CD4-positive, alpha-beta T cell treated with Interferon gamma for 1 hour (primary cell): Measurements from ENCODE around the gene CD200R1L.
A peak's percentile ranks its signal among the peaks of the same experiment; 100 is the strongest.

Experiments used
- DNase-seq: peaks from one replicate; pipeline ENCODE4 v3.0.0-alpha.2; 2020

The CD200R1L gene

GRCh38 chr3:112786002-112786590 is 60.6 kb downstream of the CD200R1L start:
- DNase-seq: no peak

- DNase-seq: no peak
Measured at GRCh38 chr3:112785321-112786001, 61.2 kb downstream of the CD200R1L start.

GRCh38 chr3:112782491-112782890 is 64.2 kb downstream of the CD200R1L start:
- no peak for DNase-seq

GRCh38 chr3:112781599-112781998 is 65.1 kb downstream of the CD200R1L start:
- DNase-seq: no peak

- DNase-seq: no peak
Measured at GRCh38 chr3:112779558-112780480, 66.8 kb downstream of the CD200R1L start.

GRCh38 chr3:112779011-112779410 is 67.7 kb downstream of the CD200R1L start:
- DNase-seq: no peak

GRCh38 chr3:112778353-112778948 is 68.2 kb downstream of the CD200R1L start:
- DNase-seq: no peak

- DNase-seq: no peak
Measured at GRCh38 chr3:112777811-112778210, 68.9 kb downstream of the CD200R1L start.

GRCh38 chr3:112776836-112777235 is 69.8 kb downstream of the CD200R1L start:
- no peak for DNase-seq

- no peak for DNase-seq
Measured at GRCh38 chr3:112776000-112776399, 70.7 kb downstream of the CD200R1L start.

- no peak for DNase-seq
Measured at GRCh38 chr3:112775011-112775742, 71.5 kb downstream of the CD200R1L start.

- DNase-seq: no peak
Measured at GRCh38 chr3:112774293-112774926, 72.3 kb downstream of the CD200R1L start.

- peak; percentile 53 for DNase-seq
Measured at GRCh38 chr3:112773864-112774263, 72.8 kb downstream of the CD200R1L start.

- DNase-seq: no peak
Measured at GRCh38 chr3:112770951-112771350, 75.7 kb downstream of the CD200R1L start.

- DNase-seq: peak; percentile 19
Measured at GRCh38 chr3:112770032-112770626, 76.5 kb downstream of the CD200R1L start.

- DNase-seq: no peak
Measured at GRCh38 chr3:112769286-112769978, 77.2 kb downstream of the CD200R1L start.

- DNase-seq: no peak
Measured at GRCh38 chr3:112767777-112768176, 78.9 kb downstream of the CD200R1L start.

GRCh38 chr3:112767177-112767576 is 79.5 kb downstream of the CD200R1L start:
- no peak for DNase-seq
